ENCODE measurements around the gene SMU1. TPM values are rescaled to one million over a fixed set of nuclear protein-coding genes. Genes with fewer than 3 reads are reported as not detected.

Gene SMU1
- total RNA-seq, 1 donor from 2014 or later, result 19.2 TPM

GRCh38 chr9:33109097-33109496 lies 32.6 kb upstream of the SMU1 start:
- Histone ChIP-seq H3K4me1 (peaks cover 9% of the 10 kb centered on the region), H3K4me3 (no peak overlapping the region), H3K9me3 (no peaks in the 10 kb centered on the region), H3K36me3 (peaks cover 38% of the 10 kb centered on the region), H3K27ac (no peak overlapping the region), H3K27me3 (no peaks in the 10 kb centered on the region)
- no peak for TF ChIP-seq CTCF (IDR thresholded peaks at IDR 0.05)
- intact Hi-C loops (cut with DNase I), result no loop called here
- ATAC-seq (no peak), DNase-seq (no peak)

- no peak for ATAC-seq
- Histone ChIP-seq H3K36me3 (peaks cover 32% of the 10 kb centered on the region), H3K27me3 (no peaks in the 10 kb centered on the region), H3K4me1 (peaks cover 9% of the 10 kb centered on the region), H3K9me3 (no peaks in the 10 kb centered on the region), H3K4me3 (no peak overlapping the region), H3K27ac (no peak overlapping the region)
- intact Hi-C loops (cut with DNase I), result no loop called here
- TF ChIP-seq CTCF (IDR thresholded peaks at IDR 0.05), result no peak
- DNase-seq, result no peak
Observed at GRCh38 chr9:33108472-33108871, 32.0 kb upstream of the SMU1 start.

- intact Hi-C loops (cut with DNase I), result no loop called here
- no peak for DNase-seq
- Histone ChIP-seq H3K27ac (peak overlapping the region; percentile 55), H3K9me3 (no peaks in the 10 kb centered on the region), H3K27me3 (no peaks in the 10 kb centered on the region), H3K4me1 (peaks cover 9% of the 10 kb centered on the region), H3K4me3 (no peak overlapping the region), H3K36me3 (peaks cover 25% of the 10 kb centered on the region)
- no peak for ATAC-seq
- TF ChIP-seq CTCF (IDR thresholded peaks at IDR 0.05), result no peak
Observed at GRCh38 chr9:33107762-33108161, 31.3 kb upstream of the SMU1 start.

- H3K4me1 ChIP-seq, result peaks cover 9% of the 10 kb centered on the region
- DNase-seq, result no peak
- intact Hi-C loops (cut with DNase I), result no loop called here
Observed at GRCh38 chr9:33106827-33107621, 30.6 kb upstream of the SMU1 start.

GRCh38 chr9:33106372-33106771 lies 29.9 kb upstream of the SMU1 start:
- no peaks in the 10 kb centered on the region for H3K27me3 ChIP-seq
- ATAC-seq (no peak), DNase-seq (no peak)
- H3K9me3 ChIP-seq, result no peaks in the 10 kb centered on the region
- peak overlapping the region; percentile 55 for H3K27ac ChIP-seq
- intact Hi-C loops (cut with DNase I), result no loop called here
- no peak overlapping the region for H3K4me3 ChIP-seq
- H3K36me3 ChIP-seq, result peaks cover 11% of the 10 kb centered on the region
- no peak for TF ChIP-seq CTCF (IDR thresholded peaks at IDR 0.05)
- peaks cover 9% of the 10 kb centered on the region for H3K4me1 ChIP-seq

More at GRCh38 chr9:33106827-33107621, 30.6 kb upstream of the SMU1 start:
- Histone ChIP-seq H3K36me3 (peaks cover 17% of the 10 kb centered on the region), H3K4me3 (no peak overlapping the region), H3K27ac (peak overlapping the region; percentile 55), H3K27me3 (no peaks in the 10 kb centered on the region), H3K9me3 (no peaks in the 10 kb centered on the region)
- TF ChIP-seq CTCF (IDR thresholded peaks at IDR 0.05), result no peak
- peak; percentile 21 for ATAC-seq

Data from upper lobe of right lung (tissue), 1 donor.